Measurements from ENCODE around the gene KRTCAP2.
"Not testable (repeated sequence)": the region's sequence is repeated elsewhere in the genome, so short reads cannot be mapped to it uniquely, and the experiment has no call there.

The KRTCAP2 gene

DNA sequence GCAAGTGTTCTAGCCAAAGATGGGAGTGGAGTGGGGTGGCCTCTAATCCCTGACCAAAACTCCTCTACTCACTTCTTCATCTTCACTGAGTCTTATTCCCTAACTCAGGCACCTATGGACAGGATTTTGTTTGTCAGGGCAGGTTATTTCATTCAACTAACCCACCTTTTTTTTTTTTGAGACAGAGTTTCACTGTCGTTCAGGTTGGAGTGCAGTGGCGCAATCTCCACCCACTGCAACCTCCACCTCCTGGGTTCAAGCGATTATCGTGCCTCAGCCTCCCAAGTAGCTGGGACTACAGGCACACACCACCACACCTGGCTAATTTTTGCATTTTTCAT, 5.0 kb downstream of the KRTCAP2 start:
- TF ChIP-seq, protein P1, sequence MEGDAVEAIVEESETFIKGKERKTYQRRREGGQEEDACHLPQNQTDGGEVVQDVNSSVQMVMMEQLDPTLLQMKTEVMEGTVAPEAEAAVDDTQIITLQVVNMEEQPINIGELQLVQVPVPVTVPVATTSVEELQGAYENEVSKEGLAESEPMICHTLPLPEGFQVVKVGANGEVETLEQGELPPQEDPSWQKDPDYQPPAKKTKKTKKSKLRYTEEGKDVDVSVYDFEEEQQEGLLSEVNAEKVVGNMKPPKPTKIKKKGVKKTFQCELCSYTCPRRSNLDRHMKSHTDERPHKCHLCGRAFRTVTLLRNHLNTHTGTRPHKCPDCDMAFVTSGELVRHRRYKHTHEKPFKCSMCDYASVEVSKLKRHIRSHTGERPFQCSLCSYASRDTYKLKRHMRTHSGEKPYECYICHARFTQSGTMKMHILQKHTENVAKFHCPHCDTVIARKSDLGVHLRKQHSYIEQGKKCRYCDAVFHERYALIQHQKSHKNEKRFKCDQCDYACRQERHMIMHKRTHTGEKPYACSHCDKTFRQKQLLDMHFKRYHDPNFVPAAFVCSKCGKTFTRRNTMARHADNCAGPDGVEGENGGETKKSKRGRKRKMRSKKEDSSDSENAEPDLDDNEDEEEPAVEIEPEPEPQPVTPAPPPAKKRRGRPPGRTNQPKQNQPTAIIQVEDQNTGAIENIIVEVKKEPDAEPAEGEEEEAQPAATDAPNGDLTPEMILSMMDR (IDR thresholded peaks at IDR 0.05), result peak; percentile 68
- not testable (repeated sequence) for H3K27ac ChIP-seq

DNA sequence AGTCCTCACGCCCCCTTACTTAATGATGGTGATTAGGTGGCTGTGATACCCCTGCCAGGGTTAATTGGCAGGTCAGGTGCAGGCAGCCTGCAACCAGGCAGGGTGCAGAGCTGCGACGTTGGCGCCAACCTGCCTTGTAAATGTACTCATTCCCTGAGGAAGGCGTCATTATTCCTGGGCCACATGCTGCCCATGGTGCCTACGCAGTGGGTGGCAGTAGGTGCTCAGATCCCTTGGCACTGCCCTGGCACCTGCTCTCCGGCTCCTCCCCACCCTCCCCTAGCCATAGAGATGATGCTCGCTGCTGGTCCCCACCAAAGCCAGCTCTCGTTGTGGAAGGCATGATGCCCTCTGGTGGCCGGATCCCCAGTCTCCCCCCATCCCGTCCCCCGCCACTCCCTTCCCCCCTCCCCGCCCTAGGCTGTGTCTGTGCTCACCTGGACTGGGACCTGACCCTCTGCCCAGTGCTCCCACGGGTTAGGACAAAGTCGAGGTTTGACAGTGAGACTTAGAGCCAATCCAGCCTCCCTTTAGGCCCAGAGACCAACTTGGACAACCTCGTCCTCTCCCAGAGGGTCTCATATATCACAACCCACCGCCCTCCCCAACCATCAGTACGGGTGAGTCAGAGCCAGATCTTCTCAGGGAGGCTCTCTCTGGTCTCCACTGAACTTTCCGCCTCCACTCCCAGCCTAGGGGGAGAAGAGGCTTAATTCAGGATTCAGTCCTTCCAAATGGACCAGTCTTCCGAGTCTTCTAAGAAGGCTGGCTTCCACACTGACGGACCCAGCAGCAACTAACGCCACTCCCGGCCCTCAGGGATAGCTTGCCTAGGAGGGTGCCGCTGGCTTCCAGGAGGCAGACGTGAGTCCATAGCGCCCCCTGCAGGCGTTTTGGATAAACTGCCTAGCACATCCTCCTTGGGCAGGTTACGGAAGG, 5.7 kb downstream of the KRTCAP2 start:
- no peak overlapping the region for H3K27ac ChIP-seq
- TF ChIP-seq ZFX (IDR thresholded peaks at IDR 0.05; ENCODE audit: borderline replicate concordance), result no peak
- TF ChIP-seq, protein P1 (IDR thresholded peaks at IDR 0.05), result peak; percentile 98

DNA sequence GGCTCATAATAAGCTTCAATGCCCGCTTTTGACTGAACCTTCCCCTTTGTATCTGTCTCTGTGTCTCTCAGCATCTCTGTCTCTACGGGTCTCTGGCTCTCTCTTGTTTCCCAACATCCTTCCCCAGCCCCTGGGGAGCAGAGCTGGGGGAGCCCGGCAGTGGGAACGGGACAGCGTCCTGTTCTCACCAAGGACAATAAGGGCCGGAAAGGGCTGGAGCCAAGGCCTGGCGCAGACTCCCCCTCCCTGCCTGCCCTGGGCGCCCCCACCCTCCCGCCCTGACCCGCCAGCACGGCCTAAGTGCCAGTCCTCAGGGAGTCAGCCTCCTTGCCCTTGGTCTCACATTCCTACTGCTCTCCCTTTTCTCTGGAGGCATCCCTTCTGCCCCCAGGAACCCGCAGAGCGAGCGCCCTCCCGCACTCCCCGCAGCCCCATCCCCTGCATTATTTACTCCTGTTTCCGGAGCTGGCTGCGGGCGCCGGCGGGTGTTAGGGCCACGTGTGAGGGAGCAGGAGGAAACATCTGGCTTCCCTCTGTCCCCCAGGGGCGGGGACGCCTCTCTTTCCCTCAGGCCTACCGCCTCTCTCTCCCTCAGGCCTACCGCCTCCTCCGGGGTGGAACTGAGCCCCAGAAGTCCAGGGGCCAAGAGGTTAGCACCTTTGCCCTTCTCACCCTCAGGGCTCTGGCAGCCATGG, 6.5 kb downstream of the KRTCAP2 start:
- no peak for TF ChIP-seq ZFX (IDR thresholded peaks at IDR 0.05; ENCODE audit: borderline replicate concordance)
- TF ChIP-seq, protein P1 (IDR thresholded peaks at IDR 0.05), result no peak
- H3K27ac ChIP-seq, result no peak overlapping the region

DNA sequence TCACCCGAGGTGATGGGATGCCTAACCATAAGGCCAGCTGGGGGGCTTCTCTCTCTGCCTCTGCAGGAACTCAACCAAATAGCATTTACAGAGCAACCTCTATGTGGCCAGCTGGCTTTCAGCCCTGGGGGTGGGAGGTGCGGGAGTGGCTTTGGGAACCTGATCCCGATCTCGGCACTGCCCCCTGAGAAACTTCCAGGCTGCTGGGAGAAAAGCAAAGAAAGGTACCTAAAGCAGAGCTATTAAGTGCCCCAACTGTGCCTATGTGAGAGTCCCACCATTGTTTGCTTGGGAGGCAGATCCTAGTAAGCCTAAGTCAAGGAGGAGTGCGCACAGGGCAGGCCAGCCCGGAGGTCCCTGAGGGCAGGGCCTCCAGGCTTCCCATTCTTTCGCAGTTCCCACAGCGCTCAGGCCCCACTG, 7.0 kb downstream of the KRTCAP2 start:
- no peak for TF ChIP-seq ZFX (IDR thresholded peaks at IDR 0.05; ENCODE audit: borderline replicate concordance)
- TF ChIP-seq, protein P1 (IDR thresholded peaks at IDR 0.05), result no peak
- H3K27ac ChIP-seq, result no peak overlapping the region

DNA sequence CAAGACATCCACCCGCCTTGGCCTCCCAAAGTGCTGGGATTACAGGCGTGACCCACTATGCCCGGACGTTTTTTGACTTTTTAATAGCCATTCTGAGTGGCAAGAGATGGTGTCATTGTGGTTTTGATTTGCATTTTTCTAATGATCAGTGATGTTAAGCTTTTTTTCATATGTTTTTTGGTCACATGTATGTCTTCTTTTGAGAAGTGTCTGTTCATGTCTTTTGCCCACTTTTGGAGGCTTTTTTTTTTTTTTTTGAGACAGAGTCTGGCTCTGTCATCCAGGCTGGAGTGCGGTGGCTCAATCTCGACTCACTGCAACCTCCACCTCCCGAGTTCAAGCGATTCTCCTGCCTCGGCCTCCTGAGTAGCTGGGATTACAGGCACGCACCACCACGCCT, 8.5 kb downstream of the KRTCAP2 start:
- H3K27ac ChIP-seq, result not testable (repeated sequence)

DNA sequence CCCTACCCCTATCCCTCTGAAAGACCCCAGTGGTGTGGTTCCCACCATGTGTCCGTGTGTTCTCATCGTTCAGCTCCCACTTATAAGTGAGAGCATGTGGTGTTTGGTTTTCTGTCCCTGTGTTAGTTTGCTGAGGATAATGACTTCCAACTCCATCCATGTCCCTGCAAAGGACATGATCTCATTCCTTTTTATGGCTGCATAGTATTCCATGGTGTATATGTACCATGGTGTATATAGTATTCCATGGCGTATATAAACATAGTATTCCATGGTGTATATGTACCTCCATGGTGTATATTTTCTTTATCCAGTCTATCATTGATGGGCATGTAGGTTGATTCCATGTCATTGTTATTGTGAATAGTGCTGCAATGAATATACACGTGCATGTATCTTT, 9.3 kb downstream of the KRTCAP2 start:
- not testable (repeated sequence) for H3K27ac ChIP-seq

DNA sequence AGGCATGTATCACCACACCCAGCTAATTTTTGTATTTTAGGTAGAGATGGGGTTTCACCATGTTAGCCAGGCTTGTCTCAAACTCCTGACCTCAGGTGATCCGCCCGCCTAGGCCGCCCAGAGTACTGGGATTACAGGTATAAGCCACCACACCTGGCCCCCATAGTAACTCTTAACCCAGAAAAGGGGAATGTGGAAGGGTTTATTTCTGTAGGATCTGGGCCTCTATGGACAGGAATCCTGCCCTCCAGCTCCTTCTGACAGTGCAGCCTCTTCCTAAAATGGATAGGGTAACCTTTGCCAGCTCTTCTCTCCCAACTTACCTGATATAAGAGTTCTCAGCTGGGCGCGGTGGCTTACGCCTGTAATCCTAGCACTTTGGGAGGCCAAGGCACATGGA, 10.5 kb downstream of the KRTCAP2 start:
- H3K27ac ChIP-seq, result not testable (repeated sequence)

DNA sequence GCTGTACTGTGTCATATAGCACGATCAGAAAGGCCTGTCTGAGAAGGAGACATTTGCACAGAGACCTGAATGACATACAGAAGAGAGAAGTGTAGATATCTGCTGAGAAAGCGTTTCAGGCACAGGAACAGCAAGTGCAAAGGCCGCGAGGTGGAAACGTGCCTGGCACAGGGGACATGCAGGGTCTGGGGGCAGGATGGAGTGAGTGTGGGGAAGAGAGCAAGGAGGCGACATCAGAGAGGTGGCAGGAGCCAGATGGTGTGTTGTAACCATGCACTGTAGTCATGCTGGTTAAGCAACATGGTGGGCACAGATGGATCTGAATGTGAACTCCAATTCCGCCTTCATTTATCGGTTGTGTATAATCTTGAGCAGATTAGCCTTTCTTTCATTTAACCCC, 13.0 kb downstream of the KRTCAP2 start:
- H3K27ac ChIP-seq, result no peak overlapping the region
- no peak for TF ChIP-seq ZFX (IDR thresholded peaks at IDR 0.05; ENCODE audit: borderline replicate concordance)
- TF ChIP-seq, protein P1 (IDR thresholded peaks at IDR 0.05), result no peak

DNA sequence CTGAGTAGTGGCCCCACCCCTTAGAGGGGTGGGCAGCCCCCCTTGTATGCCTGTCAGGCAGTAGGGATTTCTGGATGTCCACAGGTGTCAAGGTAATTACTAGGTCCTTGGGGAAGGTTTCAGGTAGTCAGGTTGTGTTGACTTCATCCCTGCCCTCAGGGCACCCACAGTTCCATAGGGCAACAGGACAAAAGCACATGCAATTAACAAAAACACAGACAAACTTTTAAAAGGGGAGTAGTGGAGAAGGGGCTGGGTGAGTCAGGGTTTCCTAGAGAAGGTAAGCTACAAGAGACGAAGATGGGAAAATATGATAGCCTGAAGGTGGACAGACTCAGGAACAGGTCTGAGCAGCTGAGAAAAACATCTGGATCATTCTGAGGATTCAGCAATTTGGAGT, 14.1 kb downstream of the KRTCAP2 start:
- no peak for TF ChIP-seq ZFX (IDR thresholded peaks at IDR 0.05; ENCODE audit: borderline replicate concordance)
- TF ChIP-seq, protein P1 (IDR thresholded peaks at IDR 0.05), result no peak
- H3K27ac ChIP-seq, result no peak overlapping the region

DNA sequence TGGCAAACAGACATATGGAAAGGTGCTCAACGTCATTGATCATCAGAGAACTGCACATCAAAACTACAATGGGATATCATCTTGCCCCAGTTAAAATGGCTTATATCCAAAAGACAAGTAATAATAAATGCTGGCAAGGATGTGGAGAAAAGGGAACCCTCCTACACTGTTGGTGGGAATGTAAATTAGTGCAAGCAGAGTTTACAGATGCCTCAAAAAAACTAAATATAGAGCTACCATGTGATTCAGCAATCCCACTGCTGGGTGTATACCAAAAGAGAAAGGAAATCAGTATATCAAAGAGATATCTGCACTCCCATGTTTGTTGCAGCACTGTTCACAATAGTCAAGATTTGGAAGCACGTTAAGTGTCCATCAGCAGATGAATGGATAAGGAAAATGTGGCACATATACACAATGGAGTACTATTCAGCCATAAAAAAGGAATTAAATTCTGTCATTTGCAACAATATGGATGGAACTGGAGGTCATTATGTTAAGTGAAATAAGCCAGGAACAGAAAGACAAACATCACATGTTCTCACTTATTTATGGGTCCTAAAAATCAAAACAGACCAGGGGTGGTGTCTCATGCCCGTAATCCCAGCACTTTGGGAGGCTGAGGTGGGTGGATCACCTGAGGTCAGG, 17.0 kb downstream of the KRTCAP2 start:
- not testable (repeated sequence) for H3K27ac ChIP-seq

Measured in 22Rv1 (cell line).